Fibroblast of skin of abdomen (primary cell): ENCODE data around the gene BDKRB1.
"Not testable (repeated sequence)": the region's sequence is repeated elsewhere in the genome, so short reads cannot be mapped to it uniquely, and the experiment has no call there.

ENCODE experiments used
- DNase-seq: peaks from one replicate; pipeline ENCODE4 v3.0.0-alpha.2; 2013

BDKRB1 gene

GRCh38 chr14:96235426-96235825 is 20.6 kb upstream of the BDKRB1 start:
- no peak for DNase-seq

GRCh38 chr14:96237641-96238040 is 18.4 kb upstream of the BDKRB1 start:
- DNase-seq: no peak

DNA sequence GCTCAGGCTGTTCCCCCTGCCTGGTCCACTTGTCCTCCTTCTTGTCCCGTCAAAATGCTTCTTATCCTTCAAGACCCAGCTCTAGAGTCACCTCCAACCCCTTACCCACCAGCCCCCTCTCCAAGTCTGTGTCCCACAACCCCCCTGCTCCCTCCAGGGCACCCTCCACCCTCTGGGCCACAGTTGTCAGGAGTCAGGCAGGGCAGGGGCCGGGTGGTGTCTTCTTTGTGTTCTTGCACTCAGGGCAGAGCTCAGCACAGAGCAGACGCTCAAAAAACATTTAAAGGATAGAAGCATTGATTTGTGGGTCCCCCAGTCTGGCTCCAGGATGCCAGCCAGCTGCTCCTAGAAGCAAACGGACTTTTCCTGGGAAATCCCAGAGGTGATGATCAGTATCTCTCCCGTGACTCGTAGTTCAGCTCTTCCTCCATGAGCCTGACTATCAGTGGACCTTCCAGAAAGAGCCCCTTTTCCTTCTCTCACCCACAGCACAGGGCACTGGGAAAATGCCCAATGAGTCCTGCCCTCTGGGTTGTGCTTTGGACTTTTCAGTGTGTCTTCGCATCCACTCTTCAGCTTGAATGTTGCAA is 17.2 kb upstream of the BDKRB1 start:
- DNase-seq: no peak

DNA sequence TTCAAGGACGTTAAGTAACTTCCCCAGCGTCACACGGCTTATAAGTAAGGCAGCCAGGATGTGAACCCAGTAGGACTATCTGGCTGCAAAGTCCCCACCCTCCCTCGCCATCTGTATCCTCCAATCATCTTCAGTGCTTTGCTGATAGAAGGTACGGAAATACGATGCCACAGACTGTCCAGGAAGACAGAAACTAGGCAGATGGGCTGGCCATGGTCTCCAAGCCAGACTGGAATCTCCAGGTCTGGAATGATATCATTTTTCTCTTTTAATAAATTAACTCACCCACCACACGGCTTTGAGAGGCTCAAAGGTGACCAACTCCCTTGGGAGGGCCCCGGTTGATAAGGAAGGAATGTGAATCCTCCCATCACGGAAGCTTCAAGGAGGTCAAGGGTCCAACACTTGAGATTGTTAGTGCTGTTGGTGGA is 16.3 kb upstream of the BDKRB1 start:
- no peak for DNase-seq

DNA sequence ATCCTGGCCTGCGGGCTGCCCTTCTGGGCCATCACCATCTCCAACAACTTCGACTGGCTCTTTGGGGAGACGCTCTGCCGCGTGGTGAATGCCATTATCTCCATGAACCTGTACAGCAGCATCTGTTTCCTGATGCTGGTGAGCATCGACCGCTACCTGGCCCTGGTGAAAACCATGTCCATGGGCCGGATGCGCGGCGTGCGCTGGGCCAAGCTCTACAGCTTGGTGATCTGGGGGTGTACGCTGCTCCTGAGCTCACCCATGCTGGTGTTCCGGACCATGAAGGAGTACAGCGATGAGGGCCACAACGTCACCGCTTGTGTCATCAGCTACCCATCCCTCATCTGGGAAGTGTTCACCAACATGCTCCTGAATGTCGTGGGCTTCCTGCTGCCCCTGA is 15.4 kb upstream of the BDKRB1 start:
- no peak for DNase-seq

GRCh38 chr14:96242126-96242525 is 13.9 kb upstream of the BDKRB1 start:
- no peak for DNase-seq

DNA sequence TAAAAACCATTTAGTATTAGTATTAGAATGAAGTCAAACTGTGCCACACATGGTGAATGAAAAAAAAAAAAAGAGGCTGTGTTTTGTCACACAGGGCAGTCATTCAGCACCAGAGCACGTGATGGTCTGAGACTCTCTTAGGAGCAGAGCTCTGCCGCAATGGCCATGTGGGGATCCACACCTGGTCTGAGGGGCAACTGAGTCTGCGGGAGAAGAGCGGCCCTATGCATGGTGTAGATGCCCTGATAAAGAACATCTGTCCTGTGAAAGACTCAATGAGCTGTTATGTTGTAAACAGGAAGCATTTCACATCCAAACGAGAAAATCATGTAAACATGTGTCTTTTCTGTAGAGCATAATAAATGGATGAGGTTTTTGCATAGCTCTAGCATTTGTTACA is 12.2 kb upstream of the BDKRB1 start:
- DNase-seq: no peak

DNA sequence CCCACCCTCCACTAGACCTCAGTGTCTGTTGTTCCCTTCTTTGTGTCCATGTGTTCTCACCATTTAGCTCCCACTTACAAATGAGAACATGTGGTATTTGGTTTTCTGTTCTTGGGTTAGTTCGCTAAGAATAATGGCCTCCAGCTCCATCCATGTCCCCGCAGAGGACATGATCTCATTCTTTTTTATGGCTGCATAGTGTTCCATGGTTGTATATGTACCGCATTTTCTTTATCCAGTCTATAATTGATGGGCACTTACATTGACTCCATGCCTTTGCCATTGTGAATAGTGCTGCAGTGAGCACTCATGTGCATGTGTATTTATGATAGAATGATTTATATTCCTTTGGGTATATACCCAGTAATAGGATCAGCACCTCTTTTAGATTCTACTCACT is 10.9 kb upstream of the BDKRB1 start:
- not testable (repeated sequence) for DNase-seq

GRCh38 chr14:96245710-96246538 is 10.1 kb upstream of the BDKRB1 start:
- peak; percentile 84 for DNase-seq

- peak; percentile 94 for DNase-seq
These were observed 9.5 kb upstream of the BDKRB1 start for GRCh38 chr14:96246539-96246847.

- no peak for DNase-seq
These were observed 9.0 kb upstream of the BDKRB1 start for GRCh38 chr14:96247031-96247430.

GRCh38 chr14:96249029-96249428 is 7.0 kb upstream of the BDKRB1 start:
- DNase-seq: peak; percentile 91

DNA sequence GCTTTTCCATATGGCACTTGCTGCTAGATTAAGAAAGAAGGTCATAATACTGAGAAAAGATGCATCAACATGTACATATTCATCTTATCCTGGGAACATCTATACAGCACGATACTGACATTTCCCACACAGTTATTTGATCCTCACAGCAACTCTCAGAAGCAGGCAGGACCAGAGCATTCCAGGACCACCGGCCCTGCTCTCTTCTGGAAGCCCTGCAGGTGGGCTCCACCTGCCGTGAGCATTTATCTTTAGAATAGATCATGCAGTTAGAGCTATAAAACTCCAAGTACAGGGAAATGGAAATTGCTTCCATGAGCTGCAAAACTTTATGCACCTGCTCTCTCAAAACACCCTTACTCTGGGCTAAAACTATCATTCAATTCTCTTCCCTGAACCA is 5.5 kb upstream of the BDKRB1 start:
- DNase-seq: no peak

GRCh38 chr14:96251656-96252155 is 4.3 kb upstream of the BDKRB1 start:
- no peak for DNase-seq

- DNase-seq: peak; percentile 81
These were observed 3.5 kb upstream of the BDKRB1 start for GRCh38 chr14:96252323-96252998.

GRCh38 chr14:96252999-96253539 is 2.9 kb upstream of the BDKRB1 start:
- peak; percentile 97 for DNase-seq

DNA sequence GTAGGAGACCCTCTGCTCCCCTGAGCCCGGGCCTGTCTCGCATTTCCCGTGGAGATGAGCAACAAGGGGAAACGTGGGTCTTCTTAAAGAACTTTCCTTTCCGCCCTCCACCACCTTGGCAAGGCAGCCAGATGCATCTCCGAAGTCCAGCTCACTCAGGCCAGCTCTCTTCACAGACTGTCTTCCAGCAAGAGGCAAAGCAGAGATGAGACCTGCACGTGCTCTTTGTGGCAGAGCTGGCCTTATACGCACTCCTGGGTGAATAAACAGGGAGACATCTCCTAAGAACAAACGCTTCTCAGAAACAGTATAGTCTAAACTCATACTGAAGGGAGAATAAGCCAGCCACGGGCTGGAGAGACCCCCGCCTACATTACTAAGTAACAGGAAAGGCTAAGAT is 1.3 kb upstream of the BDKRB1 start:
- no peak for DNase-seq

- peak; percentile 40 for DNase-seq
These were observed 397 bp downstream of the BDKRB1 start for GRCh38 chr14:96256407-96256806.

- DNase-seq: no peak
These were observed 1.0 kb downstream of the BDKRB1 start for GRCh38 chr14:96257056-96257455.

- DNase-seq: no peak
These were observed 1.9 kb downstream of the BDKRB1 start for GRCh38 chr14:96257900-96258299.

DNA sequence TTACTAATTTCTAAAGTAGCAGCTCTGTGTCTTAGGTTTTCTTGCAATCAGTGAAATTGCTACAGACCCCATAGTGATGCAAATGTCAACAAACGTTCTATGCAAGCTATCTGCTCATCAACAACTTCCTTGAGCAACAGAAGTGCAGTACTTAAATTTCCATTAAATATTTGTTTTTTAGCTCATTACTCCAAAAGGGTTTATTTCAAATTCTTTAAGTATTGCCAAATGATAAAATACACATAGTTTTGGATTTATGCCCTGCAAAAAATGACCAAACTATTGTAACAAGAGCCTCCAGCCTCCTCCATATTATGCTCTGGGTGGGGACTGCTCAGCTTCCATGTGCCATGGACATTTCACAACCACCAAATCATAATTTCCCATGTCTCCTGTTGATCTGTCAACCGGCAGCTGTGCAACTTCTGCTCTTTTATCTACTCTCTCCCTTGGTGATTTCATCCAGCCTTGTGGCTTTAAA is 4.4 kb downstream of the BDKRB1 start:
- peak; percentile 83 for DNase-seq

- DNase-seq: no peak
These were observed 5.0 kb downstream of the BDKRB1 start for GRCh38 chr14:96261053-96261452.
